OCI-LY1 (cell line): Measurements from ENCODE around the gene C18orf32.
"Not testable (repeated sequence)": the region's sequence is repeated elsewhere in the genome, so short reads cannot be mapped to it uniquely, and the experiment has no call there.

Source experiments
- H2AFZ ChIP-seq: fragments of 200-600 bp; sonication (generic), shearing (Covaris generic); 2 replicates; pipeline ENCODE4 v1.6.0; 2014; ENCODE audit warnings: antibody characterized with exemption, mild to moderate bottlenecking, low read length
- H3F3A ChIP-seq: fragments of 200-600 bp; sonication (generic), shearing (Covaris generic); 2 replicates; pipeline ENCODE4 v1.6.0; 2014; ENCODE audit warnings: mild to moderate bottlenecking, antibody characterized with exemption, low read length, moderate library complexity; ENCODE audit not compliant: insufficient read depth
- H3K27ac ChIP-seq: fragments of 200-600 bp; sonication (generic); 2 replicates; pipeline ENCODE4 v1.5.1; 2014; ENCODE audit warnings: low read length, mixed run types, mild to moderate bottlenecking, low read depth; ENCODE audit not compliant: poor library complexity, severe bottlenecking
- H3K27me3 ChIP-seq: fragments of 200-600 bp; sonication (generic); 2 replicates; pipeline ENCODE4 v1.6.0; 2014; ENCODE audit warnings: antibody characterized with exemption, mild to moderate bottlenecking, low read length, moderate library complexity; ENCODE audit not compliant: insufficient read depth
- H3K36me3 ChIP-seq: fragments of 200-600 bp; sonication (generic); 2 replicates; pipeline ENCODE4 v1.6.1; 2014; ENCODE audit warnings: mild to moderate bottlenecking, antibody characterized with exemption, low read length, moderate library complexity, mixed read lengths; ENCODE audit not compliant: insufficient read depth
- H3K4me1 ChIP-seq: fragments of 200-600 bp; sonication (generic); 2 replicates; pipeline ENCODE4 v1.5.1; 2014; ENCODE audit warnings: mild to moderate bottlenecking, low read length, moderate library complexity; ENCODE audit not compliant: insufficient read depth, severe bottlenecking
- H3K4me2 ChIP-seq: fragments of 200-600 bp; sonication (generic), shearing (Covaris generic); 2 replicates; pipeline ENCODE4 v1.6.1; 2014; ENCODE audit warnings: low read length
- H3K4me3 ChIP-seq: fragments of 200-600 bp; sonication (generic); 2 replicates; pipeline ENCODE4 v1.5.1; 2014; ENCODE audit warnings: low read length, low read depth, mild to moderate bottlenecking, mixed read lengths; ENCODE audit not compliant: poor library complexity, severe bottlenecking
- H3K79me2 ChIP-seq: fragments of 200-600 bp; shearing (Covaris generic); 2 replicates; pipeline ENCODE4 v1.6.1; 2016; ENCODE audit warnings: mixed run types, low read length, mixed read lengths; ENCODE audit not compliant: insufficient read depth
- H3K9ac ChIP-seq: fragments of 200-600 bp; sonication (generic), shearing (Covaris generic); 2 replicates; pipeline ENCODE4 v1.6.1; 2014; ENCODE audit warnings: mild to moderate bottlenecking, low read length, mixed read lengths
- H3K9me2 ChIP-seq: fragments of 200-600 bp; sonication (generic), shearing (Covaris generic); 2 replicates; pipeline ENCODE4 v1.6.1; 2014; ENCODE audit warnings: low read depth, mild to moderate bottlenecking, low read length, mixed read lengths
- H3K9me3 ChIP-seq: fragments of 200-600 bp; shearing (Covaris generic); 2 replicates; pipeline ENCODE4 v1.6.1; 2014; ENCODE audit warnings: low read length, mixed read lengths
- H4K20me1 ChIP-seq: fragments of 200-600 bp; sonication (generic), shearing (Covaris generic); 2 replicates; pipeline ENCODE4 v1.6.0; 2016; ENCODE audit warnings: mild to moderate bottlenecking, low read length; ENCODE audit not compliant: insufficient read depth
- EZH2 ChIP-seq: fragments of 200-600 bp; sonication (generic), shearing (Covaris generic); IDR thresholded peaks from 2 replicates; pipeline ENCODE4 v1.8.0; 2017; ENCODE audit warnings: borderline replicate concordance, mixed run types, mild to moderate bottlenecking, antibody characterized with exemption, low read length, moderate library complexity, mixed read lengths
- TF ChIP-seq, protein P1 (sequence below): fragments of 200-600 bp; sonication (generic), shearing (Covaris generic); IDR thresholded peaks from 2 replicates; pipeline ENCODE4 v1.5.1; 2017; ENCODE audit warnings: mild to moderate bottlenecking, antibody characterized with exemption, low read length, moderate library complexity, mixed read lengths

Gene C18orf32

DNA sequence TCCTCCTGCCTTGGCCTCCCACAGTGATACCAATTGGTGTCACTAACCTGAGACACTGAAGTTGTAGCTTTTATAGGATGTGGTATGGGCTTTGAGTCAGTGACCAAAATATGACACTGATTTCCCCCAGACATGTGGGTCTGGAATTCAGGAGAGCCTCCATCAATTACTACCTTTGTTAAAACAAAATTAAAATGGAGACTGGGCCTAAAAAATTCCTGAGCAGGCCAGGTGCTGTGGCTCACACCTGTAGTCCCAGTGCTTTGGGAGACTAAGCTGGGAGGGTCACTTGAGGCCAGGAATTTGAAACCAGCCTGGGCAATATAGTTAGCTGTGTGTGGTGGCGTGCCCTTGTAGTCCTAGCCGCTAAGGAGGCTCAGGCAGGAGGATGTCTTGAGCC lies 37.9 kb upstream of the C18orf32 start:
- no peaks in the 10 kb centered on the region for H3K79me2 ChIP-seq
- no peak overlapping the region for H3K4me2 ChIP-seq
- H3K4me1 ChIP-seq = no peaks in the 10 kb centered on the region
- H3F3A ChIP-seq = no peaks in the 10 kb centered on the region
- no peaks in the 10 kb centered on the region for H3K9me3 ChIP-seq
- H3K36me3 ChIP-seq = no peaks in the 10 kb centered on the region
- no peak for TF ChIP-seq EZH2
- TF ChIP-seq, protein P1, sequence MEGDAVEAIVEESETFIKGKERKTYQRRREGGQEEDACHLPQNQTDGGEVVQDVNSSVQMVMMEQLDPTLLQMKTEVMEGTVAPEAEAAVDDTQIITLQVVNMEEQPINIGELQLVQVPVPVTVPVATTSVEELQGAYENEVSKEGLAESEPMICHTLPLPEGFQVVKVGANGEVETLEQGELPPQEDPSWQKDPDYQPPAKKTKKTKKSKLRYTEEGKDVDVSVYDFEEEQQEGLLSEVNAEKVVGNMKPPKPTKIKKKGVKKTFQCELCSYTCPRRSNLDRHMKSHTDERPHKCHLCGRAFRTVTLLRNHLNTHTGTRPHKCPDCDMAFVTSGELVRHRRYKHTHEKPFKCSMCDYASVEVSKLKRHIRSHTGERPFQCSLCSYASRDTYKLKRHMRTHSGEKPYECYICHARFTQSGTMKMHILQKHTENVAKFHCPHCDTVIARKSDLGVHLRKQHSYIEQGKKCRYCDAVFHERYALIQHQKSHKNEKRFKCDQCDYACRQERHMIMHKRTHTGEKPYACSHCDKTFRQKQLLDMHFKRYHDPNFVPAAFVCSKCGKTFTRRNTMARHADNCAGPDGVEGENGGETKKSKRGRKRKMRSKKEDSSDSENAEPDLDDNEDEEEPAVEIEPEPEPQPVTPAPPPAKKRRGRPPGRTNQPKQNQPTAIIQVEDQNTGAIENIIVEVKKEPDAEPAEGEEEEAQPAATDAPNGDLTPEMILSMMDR = no peak
- no peak overlapping the region for H3K27ac ChIP-seq
- no peak overlapping the region for H3K4me3 ChIP-seq
- no peak overlapping the region for H3K9ac ChIP-seq
- H3K27me3 ChIP-seq = no peaks in the 10 kb centered on the region
- no peaks in the 10 kb centered on the region for H4K20me1 ChIP-seq
- no peaks in the 10 kb centered on the region for H3K9me2 ChIP-seq
- no peak overlapping the region for H2AFZ ChIP-seq

DNA sequence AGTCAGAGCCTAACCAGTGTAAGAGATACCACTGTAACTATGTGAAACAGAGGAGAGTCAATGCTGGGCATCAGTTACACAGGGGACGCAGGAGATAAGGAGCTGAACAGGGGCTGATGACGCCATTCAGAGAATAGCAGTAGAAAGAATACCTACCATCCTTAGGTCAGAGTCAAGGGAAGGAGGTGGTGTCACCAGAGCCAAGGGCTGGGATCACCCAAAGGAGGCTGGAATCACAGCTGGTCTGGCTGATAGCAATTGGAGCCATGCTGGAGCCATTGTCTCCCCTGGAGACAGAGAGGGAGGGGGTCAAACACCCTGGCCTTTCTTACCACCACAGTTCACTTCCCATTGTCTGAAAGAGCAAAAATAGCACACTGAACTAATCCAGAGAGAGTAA lies 37.3 kb upstream of the C18orf32 start:
- Histone ChIP-seq H4K20me1 (no peaks in the 10 kb centered on the region), H3K27me3 (no peaks in the 10 kb centered on the region), H3K4me2 (no peak overlapping the region), H3K9ac (no peak overlapping the region), H3K9me3 (no peaks in the 10 kb centered on the region), H3K36me3 (no peaks in the 10 kb centered on the region), H3K9me2 (no peaks in the 10 kb centered on the region), H3K4me1 (no peaks in the 10 kb centered on the region), H3F3A (no peaks in the 10 kb centered on the region), H3K4me3 (no peak overlapping the region), H3K27ac (no peak overlapping the region), H2AFZ (no peak overlapping the region), H3K79me2 (no peaks in the 10 kb centered on the region)
- TF ChIP-seq, protein P1 = no peak
- TF ChIP-seq EZH2 = no peak

DNA sequence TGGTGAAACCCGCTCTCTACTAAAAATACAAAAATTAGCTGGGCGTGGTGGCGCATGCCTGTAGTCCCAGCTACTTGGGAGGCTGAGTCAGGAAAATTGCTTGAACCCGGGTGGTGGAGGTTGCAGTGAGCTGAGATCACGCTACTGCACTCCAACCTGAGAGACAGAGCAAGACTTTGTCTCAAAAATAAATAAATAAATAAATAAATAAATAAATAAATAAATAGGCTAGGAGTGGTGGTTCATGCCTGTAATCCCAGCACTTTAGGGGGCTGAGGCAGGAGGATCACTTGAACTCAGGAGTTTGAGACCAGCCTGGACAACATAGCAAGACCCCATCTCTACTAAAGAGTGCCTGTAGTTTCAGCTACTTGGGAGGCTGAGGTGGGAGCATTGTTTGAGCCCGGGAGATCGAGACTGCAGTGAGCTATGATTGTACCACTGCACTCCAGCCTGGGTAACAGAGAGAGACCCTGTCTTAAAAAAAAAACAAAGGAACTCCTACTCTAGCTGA lies 36.6 kb upstream of the C18orf32 start:
- H3F3A ChIP-seq, H3K79me2 ChIP-seq: not testable (repeated sequence)

DNA sequence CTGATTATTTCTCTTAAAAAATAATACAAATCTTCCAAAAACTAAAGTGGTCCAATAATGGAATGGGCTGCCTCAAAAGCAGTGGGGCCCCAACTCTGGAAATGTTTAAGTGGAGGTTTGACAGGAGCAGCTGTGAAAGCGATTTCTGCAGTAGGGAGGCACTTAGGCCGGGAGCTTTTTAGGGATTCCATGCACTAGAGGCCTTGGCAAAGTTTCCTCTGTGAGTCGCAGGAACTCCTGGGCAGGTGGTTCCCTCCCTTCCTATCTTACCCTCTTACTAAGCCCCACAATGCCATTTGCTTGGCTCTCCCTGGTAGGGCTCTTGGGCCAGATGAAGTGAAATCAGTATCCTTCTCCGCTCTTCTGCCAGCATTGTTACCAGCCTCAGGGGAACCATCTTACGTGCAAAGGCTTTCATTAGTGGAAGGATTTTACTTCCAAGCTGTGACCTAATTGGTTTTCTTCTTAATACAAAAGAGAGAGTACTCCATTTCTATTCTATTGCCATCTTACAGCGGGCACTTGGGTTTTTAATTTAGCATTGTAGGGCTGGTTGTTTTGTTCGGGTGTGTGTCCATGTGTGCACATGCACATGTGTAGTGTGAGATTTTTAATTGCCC lies 34.3 kb upstream of the C18orf32 start:
- Histone ChIP-seq H3F3A (no peaks in the 10 kb centered on the region), H3K36me3 (no peaks in the 10 kb centered on the region), H4K20me1 (no peaks in the 10 kb centered on the region), H3K79me2 (no peaks in the 10 kb centered on the region), H2AFZ (no peak overlapping the region), H3K4me2 (no peak overlapping the region), H3K9ac (no peak overlapping the region), H3K4me1 (no peaks in the 10 kb centered on the region), H3K27me3 (no peaks in the 10 kb centered on the region), H3K27ac (no peak overlapping the region), H3K4me3 (no peak overlapping the region), H3K9me2 (no peaks in the 10 kb centered on the region), H3K9me3 (no peaks in the 10 kb centered on the region)
- no peak for TF ChIP-seq EZH2
- TF ChIP-seq, protein P1 = no peak

More for the DNA sequence above, 36.6 kb upstream of the C18orf32 start:
- H3K9me2 ChIP-seq, H3K4me2 ChIP-seq, H3K27me3 ChIP-seq, H4K20me1 ChIP-seq, H3K36me3 ChIP-seq, H3K4me1 ChIP-seq, H2AFZ ChIP-seq, H3K27ac ChIP-seq, H3K9me3 ChIP-seq, H3K4me3 ChIP-seq, H3K9ac ChIP-seq: not testable (repeated sequence)
